SK-N-DZ (cell line): ENCODE measurements around the gene EMILIN1.
"Not testable (repeated sequence)": the region's sequence is repeated elsewhere in the genome, so short reads cannot be mapped to it uniquely, and the experiment has no call there.

Source experiments
- DNase-seq: peaks from one replicate; pipeline ENCODE4 v3.0.0-alpha.2; 2015; ENCODE audit warnings: low spot score

Gene EMILIN1

DNA sequence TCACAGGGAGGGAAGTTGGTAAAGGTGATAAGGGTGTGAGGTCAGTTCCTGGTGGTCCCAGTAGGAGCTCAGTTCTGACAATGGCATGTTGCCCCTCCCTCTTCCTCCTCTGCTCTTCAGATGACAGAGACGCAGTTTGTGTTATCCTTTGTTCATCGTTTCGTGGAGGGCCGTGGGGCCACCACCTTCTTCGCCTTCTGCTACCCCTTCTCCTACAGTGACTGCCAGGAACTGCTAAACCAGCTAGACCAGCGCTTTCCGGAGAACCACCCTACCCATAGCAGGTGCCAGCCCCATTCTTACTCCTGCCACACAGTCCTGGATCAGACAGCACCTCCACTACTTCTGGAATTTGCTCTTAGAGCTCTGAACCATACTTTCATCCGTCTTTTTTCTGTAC lies 24.6 kb upstream of the EMILIN1 start:
- DNase-seq, result no peak

GRCh38 chr2:27054721-27055120 lies 23.7 kb upstream of the EMILIN1 start:
- no peak for DNase-seq

- no peak for DNase-seq
Measured at GRCh38 chr2:27057184-27057583, 21.2 kb upstream of the EMILIN1 start.

DNA sequence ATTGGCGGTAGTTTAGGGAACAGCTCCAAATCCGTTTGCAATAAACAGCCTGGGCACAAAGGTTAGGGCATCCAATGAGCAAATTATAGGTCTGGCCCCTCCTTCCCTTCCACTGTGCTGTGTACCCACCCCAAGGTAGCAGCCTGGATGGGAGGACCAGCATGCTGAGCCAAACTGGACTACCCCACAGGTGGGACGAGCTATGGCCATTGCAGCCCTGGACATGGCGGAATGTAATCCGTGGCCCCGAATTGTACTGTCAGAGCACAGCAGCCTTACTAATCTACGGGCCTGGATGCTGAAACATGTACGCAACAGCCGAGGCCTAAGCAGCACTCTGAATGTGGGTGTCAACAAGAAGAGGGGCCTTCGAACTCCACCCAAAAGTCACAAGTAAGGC lies 20.2 kb upstream of the EMILIN1 start:
- DNase-seq, result no peak

GRCh38 chr2:27059141-27059820 lies 19.1 kb upstream of the EMILIN1 start:
- DNase-seq, result no peak

DNA sequence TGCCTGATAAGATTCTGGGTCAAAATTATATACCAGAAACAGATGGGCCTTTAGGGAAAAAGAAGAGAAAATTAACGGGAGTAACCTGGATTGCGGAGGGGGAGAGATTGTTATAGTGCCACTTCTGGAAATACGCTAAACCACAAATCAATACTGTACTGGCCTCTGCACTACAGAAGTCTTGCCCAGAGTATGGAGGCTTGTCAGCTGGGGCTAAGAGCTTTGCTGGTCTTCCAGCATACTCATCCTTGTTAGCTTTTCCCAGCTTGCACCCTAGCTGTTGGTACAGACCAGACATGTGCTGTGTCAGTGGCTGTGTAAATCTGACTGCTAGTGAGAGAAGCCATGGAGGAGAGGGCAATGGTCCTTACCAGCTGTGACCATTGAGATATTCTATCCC lies 18.1 kb upstream of the EMILIN1 start:
- DNase-seq, result no peak

DNA sequence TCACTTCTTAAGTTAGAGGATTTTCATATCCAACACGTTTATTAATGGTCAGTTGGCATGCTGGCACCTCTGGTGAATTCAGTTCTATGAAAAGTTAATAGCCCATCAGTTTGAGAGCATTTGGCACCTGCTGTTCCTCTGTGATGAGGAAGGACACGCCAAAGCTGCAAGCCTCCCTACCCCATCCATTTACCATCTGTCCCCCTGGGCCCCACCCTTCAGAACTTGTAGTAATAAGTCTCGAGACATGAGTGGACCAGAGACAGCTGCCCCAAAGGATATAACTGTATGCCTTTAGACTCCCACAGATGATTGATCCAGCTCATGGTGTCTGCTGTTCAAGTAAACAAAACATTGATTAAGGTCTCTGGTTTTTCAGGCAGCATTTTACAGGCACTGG lies 13.3 kb upstream of the EMILIN1 start:
- DNase-seq, result no peak

DNA sequence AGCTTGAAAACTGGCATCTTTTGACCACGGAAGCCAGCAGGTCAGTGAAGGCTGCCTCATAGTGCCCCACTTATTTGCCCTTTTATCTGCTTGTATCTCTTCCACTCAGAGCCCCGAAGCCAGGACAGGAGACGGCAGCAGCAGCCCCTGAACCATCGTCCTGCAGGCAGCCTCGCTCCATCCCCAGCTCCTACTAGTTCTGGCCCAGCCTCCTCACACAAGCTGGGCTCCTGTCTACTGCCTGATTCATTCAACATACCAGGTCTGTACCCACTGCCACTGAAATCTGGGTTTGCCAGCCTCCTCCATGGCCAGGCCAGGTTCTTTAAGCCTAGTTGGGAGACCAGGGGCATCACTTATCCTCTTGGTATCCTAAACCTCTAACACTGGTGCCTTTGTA lies 11.0 kb upstream of the EMILIN1 start:
- DNase-seq, result no peak

GRCh38 chr2:27069436-27069835 lies 9.0 kb upstream of the EMILIN1 start:
- DNase-seq, result no peak

- DNase-seq, result no peak
Measured at GRCh38 chr2:27069961-27070618, 8.3 kb upstream of the EMILIN1 start.

DNA sequence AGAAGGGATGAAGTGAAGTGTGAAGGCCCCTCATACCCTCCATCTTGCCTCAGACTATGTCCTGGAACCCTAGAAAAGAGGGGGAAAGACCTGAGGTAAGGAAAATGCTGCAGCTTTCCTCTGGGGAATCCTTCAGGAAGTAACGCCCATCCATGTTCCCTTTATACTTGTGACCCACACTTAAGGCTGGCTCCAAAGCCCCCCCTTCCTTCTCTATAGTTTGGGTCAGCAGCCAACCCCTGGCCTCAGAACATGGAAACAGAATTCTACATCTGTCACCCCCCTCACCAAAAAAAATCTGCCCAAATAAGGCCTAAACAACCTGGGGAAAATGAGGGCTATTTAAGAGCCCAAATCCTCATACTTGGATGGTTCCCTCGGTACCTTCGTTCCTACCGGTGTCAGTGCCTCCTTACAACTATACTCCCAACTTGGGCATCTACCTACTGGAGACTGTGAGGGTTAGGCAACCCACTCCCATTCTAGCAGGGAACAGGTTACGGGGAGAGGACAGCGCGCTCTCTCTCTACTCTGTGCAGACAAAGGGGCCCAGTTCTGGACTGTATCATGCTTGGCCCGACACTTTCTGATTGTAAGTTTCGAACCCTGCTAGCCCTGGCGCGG lies 7.7 kb upstream of the EMILIN1 start:
- DNase-seq, result no peak

- peak; percentile 83 for DNase-seq
Measured at GRCh38 chr2:27071277-27071989, 7.0 kb upstream of the EMILIN1 start, which contains the start of gene OST4. TSS of gene OST4 (minus strand) at chr2:27071654.

GRCh38 chr2:27071990-27072830 lies 6.2 kb upstream of the EMILIN1 start:
- peak; percentile 67 for DNase-seq

DNA sequence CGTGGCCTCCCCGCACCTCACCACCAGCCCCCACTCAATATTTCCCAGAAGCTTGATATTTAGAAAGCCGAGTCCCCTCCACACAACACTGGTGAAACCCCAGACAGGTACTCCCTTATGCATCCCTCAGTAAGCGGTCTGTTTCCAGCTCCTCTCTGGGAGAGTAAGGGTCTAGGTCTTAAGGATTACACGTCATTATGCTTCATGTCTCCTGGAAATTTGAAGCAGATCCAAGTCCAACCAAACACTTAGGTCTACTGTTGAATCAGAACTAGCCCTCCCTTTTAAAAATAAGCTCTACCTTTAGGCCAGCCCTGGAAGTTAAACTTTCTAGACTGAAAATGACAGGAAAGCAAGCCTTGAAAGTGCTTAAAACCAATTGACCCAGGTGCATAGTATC lies 5.5 kb upstream of the EMILIN1 start:
- DNase-seq, result no peak

- no peak for DNase-seq
Measured at GRCh38 chr2:27073782-27074181, 4.6 kb upstream of the EMILIN1 start.

GRCh38 chr2:27074738-27075565 lies 3.5 kb upstream of the EMILIN1 start:
- DNase-seq, result no peak

DNA sequence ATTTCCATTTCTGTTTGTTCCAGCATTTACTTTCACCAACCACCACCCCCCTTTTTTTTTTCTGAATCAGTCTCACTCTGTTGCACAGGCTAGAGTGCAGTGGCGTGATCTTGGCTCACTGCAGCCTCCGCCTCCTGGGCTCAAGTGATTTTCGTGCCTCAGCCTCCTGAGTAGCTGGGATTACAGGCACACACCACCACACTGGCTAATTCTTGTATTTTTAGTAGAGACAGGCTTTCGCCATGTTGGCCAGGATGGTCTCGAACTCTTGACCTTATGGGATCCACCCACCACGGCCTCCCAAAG lies 2.9 kb upstream of the EMILIN1 start:
- DNase-seq, result not testable (repeated sequence)

DNA sequence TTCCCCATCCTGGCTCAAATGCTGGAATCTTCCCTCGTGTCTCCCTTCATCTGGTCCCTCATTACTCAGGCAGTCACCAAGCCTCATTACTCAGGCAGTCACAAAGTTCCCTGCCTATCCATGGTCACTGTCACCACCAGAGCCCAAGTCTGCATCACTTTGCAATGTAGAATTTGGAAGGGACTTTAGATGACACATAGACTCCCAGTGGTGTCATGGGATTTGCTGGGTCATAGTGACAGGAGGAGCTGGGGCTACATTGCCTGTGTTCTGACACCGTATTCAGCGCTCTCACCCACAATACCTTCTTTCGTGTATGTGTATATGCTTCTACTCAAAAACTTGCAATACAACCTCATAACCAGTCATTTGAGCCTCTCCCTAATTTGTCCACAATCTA lies 2.1 kb upstream of the EMILIN1 start:
- no peak for DNase-seq

DNA sequence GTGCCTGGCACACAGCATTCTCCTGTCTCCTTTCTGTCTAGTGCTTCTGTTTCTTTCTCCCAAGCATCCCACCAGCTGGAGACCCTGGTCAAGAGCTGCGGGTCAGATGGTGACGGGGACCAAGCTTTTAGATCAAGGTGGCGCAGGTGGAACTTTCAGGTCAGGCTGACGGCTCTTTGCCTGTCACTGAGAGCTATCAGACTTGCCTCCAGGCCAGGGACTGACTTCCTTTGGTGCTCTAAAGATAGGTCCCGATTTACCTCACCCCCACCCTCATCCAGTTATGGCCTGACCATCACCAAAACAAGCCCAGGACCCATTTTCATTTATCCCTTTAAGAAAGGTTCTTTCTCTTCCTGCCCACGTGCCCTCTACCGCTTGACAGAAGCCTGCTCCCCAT lies 1.2 kb upstream of the EMILIN1 start:
- no peak for DNase-seq

DNA sequence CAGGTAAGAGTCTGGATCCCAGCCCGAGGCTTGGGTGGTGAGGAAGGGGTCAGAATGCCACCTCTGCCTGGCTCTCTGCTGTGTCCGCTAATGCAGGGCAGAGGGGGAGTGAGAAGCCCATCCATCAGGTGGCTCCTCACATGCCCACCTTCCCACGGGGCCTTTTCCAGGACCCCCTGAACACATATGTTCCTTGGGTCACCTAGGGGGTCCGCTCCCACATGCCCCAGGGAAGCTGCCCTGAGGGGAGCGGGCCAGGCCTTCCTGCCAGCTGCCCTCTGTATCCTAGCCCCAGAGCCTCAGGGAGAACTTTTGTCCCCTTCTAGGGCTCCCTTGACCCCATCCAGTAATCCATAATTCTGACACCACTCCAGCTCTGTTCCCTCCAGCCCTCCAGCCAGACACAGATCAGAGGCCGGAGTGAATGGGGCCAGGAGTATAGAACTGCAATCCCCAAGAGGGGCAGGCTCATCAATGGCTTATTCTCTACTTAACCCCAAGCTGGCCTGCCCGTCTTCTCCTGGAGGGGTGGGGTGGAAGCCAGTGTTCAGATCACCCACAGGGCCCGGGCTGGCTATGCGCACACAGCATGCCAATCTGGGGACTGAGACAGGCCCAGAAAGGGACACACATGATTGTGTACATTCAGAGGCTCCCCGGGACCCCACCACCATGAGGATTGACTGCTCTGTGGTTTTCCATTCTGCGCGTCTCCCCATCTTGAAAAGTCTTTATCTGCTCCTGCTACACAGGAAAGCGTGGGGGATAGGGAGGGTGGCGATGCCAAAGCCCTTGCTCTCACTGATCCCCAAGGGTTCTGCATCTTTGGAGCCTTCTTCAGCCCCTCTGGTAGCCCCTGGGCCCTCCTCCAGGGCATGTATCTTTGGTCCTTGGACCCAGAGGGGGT lies 1.1 kb downstream of the EMILIN1 start:
- DNase-seq, result no peak
